ENCODE data around the gene PTPRT. TPM values are rescaled to one million over a fixed set of nuclear protein-coding genes. Genes with fewer than 3 reads are reported as not detected.

The PTPRT gene
- total and polyA plus RNA-seq, 2 of the 4 experiments (the other 2 are of a cell fraction), result not detected

DNA sequence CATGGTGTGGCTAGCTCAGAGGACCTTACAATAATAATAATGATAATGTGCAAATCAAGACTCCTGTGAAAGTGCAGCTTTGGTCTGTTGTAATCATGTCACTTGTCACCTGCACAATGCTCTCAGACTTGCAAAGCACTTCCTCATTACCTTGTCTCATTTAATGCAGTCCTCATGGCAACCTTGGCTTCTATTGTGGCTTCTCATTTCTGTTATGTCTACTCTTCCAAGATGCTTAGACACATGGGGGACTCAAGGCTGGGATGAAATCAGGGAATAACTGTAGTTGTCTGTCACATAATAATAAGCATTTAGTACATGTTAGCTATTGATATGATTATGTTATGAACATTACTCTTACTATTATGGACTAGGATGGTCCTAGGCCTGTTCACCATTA is 484.2 kb downstream of the PTPRT start:
- no peak for ATAC-seq (ENCODE audit: low read depth)
- Histone ChIP-seq H3K23ac (ENCODE audit: low read depth, low read length) (no peak overlapping the region), H3K14ac (replicated peaks; ENCODE audit: low read depth, low read length) (no peak overlapping the region), H2BK5ac (ENCODE audit: low read depth, low read length, poor library complexity, severe bottlenecking) (no peak overlapping the region), H2BK15ac (ENCODE audit: low read depth, low read length) (no peak overlapping the region), H3K4me2 (ENCODE audit: low read depth, low read length) (no peak overlapping the region), H3K4me1 (ENCODE audit: control insufficient read depth, insufficient read depth, low read length) (no peaks in the 10 kb centered on the region), H2AK5ac (ENCODE audit: low read depth, low read length) (no peak overlapping the region), H4K91ac (ENCODE audit: insufficient read depth, low read depth, low read length) (no peak overlapping the region), H2BK20ac (ENCODE audit: low read depth, low read length) (no peak overlapping the region), H3K9me1 (ENCODE audit: insufficient read depth, low read length) (no peaks in the 10 kb centered on the region), H4K5ac (ENCODE audit: low read depth, low read length) (no peak overlapping the region), H3K4me3 (ENCODE audit: insufficient read depth, low read depth, low read length) (no peak overlapping the region), H3K9me3 (ENCODE audit: control insufficient read depth, insufficient read depth, low read length) (peaks cover 18% of the 10 kb centered on the region), H3K56ac (ENCODE audit: extremely low read depth, insufficient read depth, low read length) (no peak overlapping the region), H3K27me3 (ENCODE audit: control insufficient read depth, insufficient read depth, low read length) (no peaks in the 10 kb centered on the region), H2BK120ac (ENCODE audit: low read depth, low read length) (no peak overlapping the region), H2AK9ac (replicated peaks; ENCODE audit: low read depth, low read length, poor library complexity) (no peak overlapping the region), H3K18ac (ENCODE audit: low read depth, low read length) (no peak overlapping the region), H4K20me1 (ENCODE audit: insufficient read depth, low read length) (no peaks in the 10 kb centered on the region), H3K27ac (ENCODE audit: insufficient read depth, low read length) (no peak overlapping the region), H4K8ac (ENCODE audit: low read depth in 2 of 2, low read length in 2 of 2) (no peak overlapping the region), H3K9ac (ENCODE audit: low read depth, low read length) (no peak overlapping the region), H3K36me3 (ENCODE audit: control insufficient read depth, insufficient read depth, low read length) (no peaks in the 10 kb centered on the region), H3K4ac (ENCODE audit: low read depth, low read length) (no peak overlapping the region), H3K79me1 (ENCODE audit: low read depth in 1 of 2, low read length in 2 of 2) (no peaks in the 10 kb centered on the region), H2AFZ (replicated peaks; ENCODE audit: low read length, poor library complexity) (no peak overlapping the region)
- dilution Hi-C loops (cut with HindIII; ENCODE audit: low sequenced_read_pairs, unreplicated experiment), result no loop called here
- in situ Hi-C loops (cut with MboI; ENCODE audit: low sequenced_read_pairs), result no loop called here
- ChIA-PET CTCF (no interaction called here), POLR2A (ENCODE audit: unreplicated experiment) (no interaction called here)
- intact Hi-C loops (cut with micrococcal nuclease), result no loop called here
- TF ChIP-seq MAZ (IDR thresholded peaks at IDR 0.05; ENCODE audit: borderline replicate concordance, low read depth, low read length), result no peak
- no peak for TF ChIP-seq MXI1 (IDR thresholded peaks at IDR 0.05; ENCODE audit: borderline replicate concordance, low read depth, low read length)
- TF ChIP-seq ELK1 (IDR thresholded peaks at IDR 0.05; ENCODE audit: borderline replicate concordance, low read depth, low read length), result no peak
- TF ChIP-seq CHD1 (IDR thresholded peaks at IDR 0.05; ENCODE audit: low read depth, low read length), result no peak
- TF ChIP-seq, protein P1, sequence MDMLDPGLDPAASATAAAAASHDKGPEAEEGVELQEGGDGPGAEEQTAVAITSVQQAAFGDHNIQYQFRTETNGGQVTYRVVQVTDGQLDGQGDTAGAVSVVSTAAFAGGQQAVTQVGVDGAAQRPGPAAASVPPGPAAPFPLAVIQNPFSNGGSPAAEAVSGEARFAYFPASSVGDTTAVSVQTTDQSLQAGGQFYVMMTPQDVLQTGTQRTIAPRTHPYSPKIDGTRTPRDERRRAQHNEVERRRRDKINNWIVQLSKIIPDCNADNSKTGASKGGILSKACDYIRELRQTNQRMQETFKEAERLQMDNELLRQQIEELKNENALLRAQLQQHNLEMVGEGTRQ (IDR thresholded peaks at IDR 0.05; ENCODE audit: low read depth, low read length), result no peak
- TF ChIP-seq FOS (IDR thresholded peaks at IDR 0.05; ENCODE audit: low read depth, low read length), result no peak
- TF ChIP-seq RFX5 (IDR thresholded peaks at IDR 0.05; ENCODE audit: low read depth, low read length), result no peak
- no peak for TF ChIP-seq POLR2A (IDR thresholded peaks at IDR 0.05; ENCODE audit: low read depth, low read length)
- no peak for TF ChIP-seq RAD21 (IDR thresholded peaks at IDR 0.05; ENCODE audit: low read length)
- no peak for TF ChIP-seq MAFK (IDR thresholded peaks at IDR 0.05; ENCODE audit: low read depth, low read length)
- TF ChIP-seq BHLHE40 (IDR thresholded peaks at IDR 0.05; ENCODE audit: low read depth, low read length), result no peak
- no peak for TF ChIP-seq SMC3 (IDR thresholded peaks at IDR 0.05; ENCODE audit: low read depth, low read length)
- TF ChIP-seq CEBPB (IDR thresholded peaks at IDR 0.05; ENCODE audit: low read depth, low read length), result no peak
- no peak for TF ChIP-seq NFE2L2 (IDR thresholded peaks at IDR 0.05; ENCODE audit: low read depth, low read length)
- TF ChIP-seq, protein P2, sequence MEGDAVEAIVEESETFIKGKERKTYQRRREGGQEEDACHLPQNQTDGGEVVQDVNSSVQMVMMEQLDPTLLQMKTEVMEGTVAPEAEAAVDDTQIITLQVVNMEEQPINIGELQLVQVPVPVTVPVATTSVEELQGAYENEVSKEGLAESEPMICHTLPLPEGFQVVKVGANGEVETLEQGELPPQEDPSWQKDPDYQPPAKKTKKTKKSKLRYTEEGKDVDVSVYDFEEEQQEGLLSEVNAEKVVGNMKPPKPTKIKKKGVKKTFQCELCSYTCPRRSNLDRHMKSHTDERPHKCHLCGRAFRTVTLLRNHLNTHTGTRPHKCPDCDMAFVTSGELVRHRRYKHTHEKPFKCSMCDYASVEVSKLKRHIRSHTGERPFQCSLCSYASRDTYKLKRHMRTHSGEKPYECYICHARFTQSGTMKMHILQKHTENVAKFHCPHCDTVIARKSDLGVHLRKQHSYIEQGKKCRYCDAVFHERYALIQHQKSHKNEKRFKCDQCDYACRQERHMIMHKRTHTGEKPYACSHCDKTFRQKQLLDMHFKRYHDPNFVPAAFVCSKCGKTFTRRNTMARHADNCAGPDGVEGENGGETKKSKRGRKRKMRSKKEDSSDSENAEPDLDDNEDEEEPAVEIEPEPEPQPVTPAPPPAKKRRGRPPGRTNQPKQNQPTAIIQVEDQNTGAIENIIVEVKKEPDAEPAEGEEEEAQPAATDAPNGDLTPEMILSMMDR (conservative IDR thresholded peaks at IDR 0.05; ENCODE audit: low read depth, low read length), result no peak
- no peak for TF ChIP-seq RCOR1 (IDR thresholded peaks at IDR 0.05; ENCODE audit: insufficient replicate concordance, low read length)
- no TSS peak for BruUV-seq (replicated peaks)
- no peak for DNase-seq

Data from IMR-90 (cell line).